EL (cell line): ENCODE data around the gene OSBPL10.
"Not testable (repeated sequence)": the region's sequence is repeated elsewhere in the genome, so short reads cannot be mapped to it uniquely, and the experiment has no call there.

Experiments used
- DNase-seq: peaks from one replicate; pipeline ENCODE4 v3.0.0-alpha.2; 2016

Gene OSBPL10

GRCh38 chr3:31695280-31696008 lies 285.6 kb downstream of the OSBPL10 start:
- no peak for DNase-seq

DNA sequence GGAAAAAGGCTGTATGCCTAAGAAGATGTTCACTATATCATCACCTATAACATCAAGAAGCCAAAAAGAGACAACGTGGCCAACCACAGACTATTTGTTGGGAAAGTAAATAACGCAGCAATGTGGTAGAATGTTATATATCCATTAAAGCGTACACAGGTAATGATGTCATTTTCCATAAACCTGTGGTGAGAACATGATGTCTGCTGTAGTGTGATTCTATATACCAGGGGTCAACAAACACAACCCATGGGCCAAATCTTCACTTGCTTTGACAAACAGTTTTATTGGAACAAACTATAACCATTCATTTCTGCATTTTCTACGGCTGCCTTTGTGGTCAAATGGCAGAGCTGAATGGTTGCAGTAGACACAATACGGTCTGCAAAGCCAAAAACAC lies 287.7 kb downstream of the OSBPL10 start:
- no peak for DNase-seq

- DNase-seq = no peak
Measured at GRCh38 chr3:31692751-31693150, 288.3 kb downstream of the OSBPL10 start.

GRCh38 chr3:31690771-31691170 lies 290.3 kb downstream of the OSBPL10 start:
- DNase-seq = no peak

GRCh38 chr3:31689523-31689922 lies 291.5 kb downstream of the OSBPL10 start:
- not testable (repeated sequence) for DNase-seq

DNA sequence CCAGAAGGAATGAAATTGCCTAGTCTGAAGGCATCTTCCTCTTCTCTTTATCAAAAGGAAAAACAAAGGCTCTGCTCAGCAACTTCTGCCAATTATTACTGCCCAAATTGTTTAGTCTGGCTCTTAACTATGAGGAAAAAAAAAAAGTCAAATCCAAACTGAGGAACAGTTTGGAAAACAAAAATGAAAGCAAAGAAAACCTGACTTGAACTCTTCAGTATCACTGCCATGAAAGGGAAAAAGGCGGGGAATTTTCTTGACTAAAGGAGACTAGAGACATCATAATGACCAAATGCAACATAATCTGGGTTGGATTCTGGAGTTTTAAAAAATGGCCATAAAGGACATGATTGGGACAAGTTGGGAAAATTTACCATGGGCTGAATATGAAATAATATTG lies 292.1 kb downstream of the OSBPL10 start:
- no peak for DNase-seq

GRCh38 chr3:31687020-31687802 lies 293.9 kb downstream of the OSBPL10 start:
- DNase-seq = no peak

DNA sequence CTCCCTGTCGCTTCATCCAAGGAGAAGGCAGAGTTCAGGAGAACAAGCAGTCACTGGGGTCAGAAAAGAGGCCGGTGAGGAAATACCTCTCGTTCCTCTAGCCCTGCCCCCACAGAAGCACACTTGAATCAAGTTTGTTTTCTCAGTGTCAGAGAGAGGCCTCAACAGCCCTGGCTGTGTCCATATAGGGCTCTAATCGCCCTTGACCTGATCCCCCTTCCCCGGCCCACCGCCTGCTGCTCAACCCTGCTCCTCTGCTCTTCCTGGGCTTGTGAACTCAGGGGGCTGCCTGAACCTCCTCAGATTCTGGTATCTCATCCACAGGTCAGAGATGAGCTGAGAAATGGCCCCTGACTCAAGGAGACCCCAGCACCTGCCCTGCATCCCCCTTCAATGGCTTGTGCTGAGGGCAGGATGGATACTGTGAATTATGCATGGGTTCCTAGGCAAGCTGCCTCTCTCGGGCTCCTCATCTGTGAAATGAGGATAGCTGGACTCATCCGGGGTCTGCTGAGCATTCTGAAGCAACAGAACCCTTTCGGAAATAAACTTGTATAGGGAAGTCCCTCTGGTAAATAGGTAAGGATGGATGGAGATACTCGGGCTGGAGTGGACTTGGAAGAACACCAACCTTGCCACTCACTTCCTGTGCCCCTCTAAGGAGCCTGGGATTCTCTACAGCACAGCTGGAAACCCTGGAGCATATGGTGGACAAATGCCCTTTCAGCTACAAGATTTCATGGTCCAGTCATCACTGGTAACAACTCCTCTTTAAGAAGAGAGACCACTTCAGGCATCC lies 300.8 kb downstream of the OSBPL10 start:
- no peak for DNase-seq

DNA sequence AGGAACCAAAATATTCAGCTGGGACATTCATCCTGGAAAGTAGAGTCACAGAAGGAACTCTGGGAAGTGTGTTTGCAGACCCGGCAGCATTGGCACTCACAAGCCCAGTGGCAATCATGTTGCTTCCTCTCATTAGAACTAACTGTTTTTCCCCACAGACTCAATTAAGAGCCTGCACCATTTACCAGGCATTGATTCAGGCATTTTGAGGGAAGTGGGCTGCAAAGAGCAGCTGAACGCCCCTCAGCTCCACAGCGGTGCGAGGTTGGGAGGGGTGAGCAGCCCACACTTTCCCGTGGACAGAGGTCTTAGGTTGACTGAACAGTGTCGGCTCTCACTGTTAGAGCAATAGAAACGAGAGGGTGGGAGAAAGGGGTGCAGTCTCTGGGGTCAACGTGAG lies 304.5 kb downstream of the OSBPL10 start:
- no peak for DNase-seq

GRCh38 chr3:31673950-31674349 lies 307.1 kb downstream of the OSBPL10 start:
- DNase-seq = no peak

GRCh38 chr3:31671976-31672375 lies 309.1 kb downstream of the OSBPL10 start:
- DNase-seq = no peak

GRCh38 chr3:31671451-31671850 lies 309.6 kb downstream of the OSBPL10 start:
- DNase-seq = no peak

DNA sequence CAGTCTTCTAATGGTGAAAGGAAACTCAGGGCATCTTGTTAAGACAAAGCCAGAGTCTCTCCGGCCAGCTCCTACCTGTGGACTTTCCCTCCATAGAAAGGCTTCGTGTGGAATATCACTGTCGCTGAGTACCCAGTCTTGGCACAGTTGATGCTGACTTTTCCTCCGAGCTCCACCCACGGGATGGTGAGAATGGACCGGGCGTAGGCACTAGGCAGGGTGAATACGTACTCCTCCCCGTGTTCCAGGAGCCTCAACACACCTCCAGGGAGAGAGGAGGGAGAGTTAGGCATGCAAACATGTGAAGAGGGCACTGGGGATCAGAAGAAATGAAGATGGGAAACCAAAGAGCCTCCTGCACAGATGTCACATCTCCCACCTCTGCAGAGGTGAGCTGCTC lies 310.3 kb downstream of the OSBPL10 start:
- no peak for DNase-seq

DNA sequence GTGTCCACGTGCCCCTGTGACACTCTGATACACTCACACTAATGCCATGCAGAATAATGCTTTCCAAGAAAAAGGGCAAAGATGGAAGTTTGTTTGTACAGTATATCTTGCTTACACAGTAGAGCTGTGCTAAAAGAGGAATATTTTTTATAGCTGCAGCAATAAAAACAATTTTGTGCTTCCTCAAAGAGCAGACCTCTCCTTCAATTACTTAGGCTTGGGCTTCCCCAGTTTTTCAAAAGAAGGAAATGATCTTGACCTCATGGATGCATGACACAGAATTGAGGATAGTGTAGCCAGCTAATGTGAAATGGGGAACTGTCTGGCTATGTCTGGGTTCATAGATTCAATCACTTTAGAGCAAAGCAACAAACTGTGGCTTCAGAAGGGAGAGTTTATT lies 310.9 kb downstream of the OSBPL10 start:
- DNase-seq = no peak

DNA sequence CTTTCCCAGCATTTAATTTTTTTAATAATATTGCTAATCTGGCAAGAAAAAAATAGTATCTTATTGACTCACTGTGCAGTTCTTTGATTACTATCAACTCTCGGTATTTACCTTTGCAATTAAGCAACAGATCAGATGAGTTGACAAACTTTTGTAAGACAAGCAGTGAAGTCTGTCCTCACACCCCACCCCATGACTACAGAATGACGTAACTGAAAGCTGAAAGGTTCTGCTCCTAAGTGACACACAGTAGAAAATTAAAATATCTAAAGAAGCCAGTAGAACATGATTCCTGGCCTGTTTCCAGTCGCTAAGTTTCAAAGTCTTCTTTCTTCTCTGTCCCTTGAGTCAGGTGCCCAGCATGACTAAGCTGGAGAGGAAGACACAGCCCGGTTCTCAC lies 312.8 kb downstream of the OSBPL10 start:
- no peak for DNase-seq

DNA sequence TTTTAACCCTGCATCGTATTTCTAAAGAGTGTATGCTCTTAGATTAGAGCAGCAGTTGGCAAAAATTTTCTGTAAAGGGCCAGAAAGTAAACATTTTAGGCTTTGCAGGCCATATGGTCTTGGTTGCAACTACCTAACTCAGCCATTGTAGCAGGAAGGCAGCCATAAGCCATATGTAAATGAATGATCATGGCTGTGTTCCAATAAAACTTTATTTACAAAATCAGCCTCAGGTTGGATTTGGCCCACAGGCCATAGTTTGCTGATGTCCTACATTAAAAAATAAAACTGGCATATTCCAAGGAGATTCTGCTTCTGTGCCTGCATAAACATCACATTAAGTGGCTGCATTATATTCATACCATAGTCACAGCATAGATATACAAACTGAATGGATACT lies 313.5 kb downstream of the OSBPL10 start:
- no peak for DNase-seq

- DNase-seq = no peak
Measured at GRCh38 chr3:31664031-31664430, 317.0 kb downstream of the OSBPL10 start.

DNA sequence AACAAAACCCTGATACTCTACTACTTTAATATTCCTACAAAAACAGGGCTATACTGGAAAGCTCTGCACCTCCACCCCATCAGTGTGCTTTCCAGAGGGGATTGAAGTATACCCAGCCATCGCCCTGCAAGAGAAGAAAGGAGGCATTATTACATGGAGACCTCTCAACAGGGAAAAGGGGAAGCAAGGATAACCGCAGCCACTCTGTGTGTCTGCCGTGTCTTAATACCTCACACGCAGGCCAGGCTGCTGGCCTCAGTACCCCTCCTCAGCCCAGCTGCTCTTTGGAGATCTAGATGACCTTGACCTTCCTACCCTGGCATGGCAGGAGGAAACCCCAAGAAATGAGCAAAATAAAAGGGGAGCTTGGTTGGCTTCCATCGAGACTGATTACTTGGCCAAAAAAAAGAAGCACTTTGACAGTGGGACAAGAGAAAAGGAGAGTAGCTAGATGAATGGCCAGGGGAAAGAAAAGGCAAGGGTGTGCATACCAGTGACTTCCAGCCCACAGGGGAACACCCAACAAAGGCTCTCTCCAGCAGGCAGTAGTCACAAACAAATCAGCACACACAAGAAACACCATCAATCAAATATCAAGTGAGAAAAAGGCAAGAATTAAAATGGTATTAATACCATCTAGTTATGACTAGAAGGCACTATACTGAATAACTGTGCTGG lies 318.9 kb downstream of the OSBPL10 start:
- no peak for DNase-seq

GRCh38 chr3:31661286-31661685 lies 319.8 kb downstream of the OSBPL10 start:
- no peak for DNase-seq

DNA sequence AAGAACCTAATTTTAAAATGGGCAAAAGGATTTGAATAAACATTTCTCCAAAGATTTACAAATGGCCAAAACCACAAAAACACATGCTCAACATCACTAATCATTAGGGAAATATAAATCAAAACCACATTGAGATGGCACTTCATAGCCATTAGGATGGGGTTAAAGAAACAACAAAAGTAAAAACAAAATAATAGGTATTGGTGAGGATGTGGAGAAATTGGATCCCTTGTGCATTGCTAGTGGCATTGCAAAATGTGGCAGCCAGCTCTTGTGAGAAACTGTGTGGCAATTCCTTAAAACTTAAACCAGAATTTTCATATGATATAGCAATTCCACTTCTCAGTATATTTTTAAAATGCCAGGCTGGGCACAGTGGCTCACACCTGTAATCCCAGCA lies 321.8 kb downstream of the OSBPL10 start:
- DNase-seq = no peak

GRCh38 chr3:31654998-31655397 lies 326.1 kb downstream of the OSBPL10 start:
- DNase-seq = no peak

- no peak for DNase-seq
Measured at GRCh38 chr3:31653464-31653863, 327.6 kb downstream of the OSBPL10 start.

GRCh38 chr3:31652296-31652695 lies 328.8 kb downstream of the OSBPL10 start:
- no peak for DNase-seq
